Smooth muscle cell of the brain vasculature (primary cell): ENCODE results near the gene PIH1D1.
"Not testable (repeated sequence)": the region's sequence is repeated elsewhere in the genome, so short reads cannot be mapped to it uniquely, and the experiment has no call there.

Experiments
- DNase-seq: peaks from one replicate; pipeline ENCODE4 v3.0.0-alpha.2; 2012; ENCODE audit warnings: low read depth, low spot score

The PIH1D1 gene

GRCh38 chr19:49456326-49456725 lies 4.7 kb upstream of the PIH1D1 start:
- no peak for DNase-seq

GRCh38 chr19:49455773-49456172 lies 4.2 kb upstream of the PIH1D1 start:
- no peak for DNase-seq

- no peak for DNase-seq
Observed at GRCh38 chr19:49453757-49454240, 2.2 kb upstream of the PIH1D1 start.

DNA sequence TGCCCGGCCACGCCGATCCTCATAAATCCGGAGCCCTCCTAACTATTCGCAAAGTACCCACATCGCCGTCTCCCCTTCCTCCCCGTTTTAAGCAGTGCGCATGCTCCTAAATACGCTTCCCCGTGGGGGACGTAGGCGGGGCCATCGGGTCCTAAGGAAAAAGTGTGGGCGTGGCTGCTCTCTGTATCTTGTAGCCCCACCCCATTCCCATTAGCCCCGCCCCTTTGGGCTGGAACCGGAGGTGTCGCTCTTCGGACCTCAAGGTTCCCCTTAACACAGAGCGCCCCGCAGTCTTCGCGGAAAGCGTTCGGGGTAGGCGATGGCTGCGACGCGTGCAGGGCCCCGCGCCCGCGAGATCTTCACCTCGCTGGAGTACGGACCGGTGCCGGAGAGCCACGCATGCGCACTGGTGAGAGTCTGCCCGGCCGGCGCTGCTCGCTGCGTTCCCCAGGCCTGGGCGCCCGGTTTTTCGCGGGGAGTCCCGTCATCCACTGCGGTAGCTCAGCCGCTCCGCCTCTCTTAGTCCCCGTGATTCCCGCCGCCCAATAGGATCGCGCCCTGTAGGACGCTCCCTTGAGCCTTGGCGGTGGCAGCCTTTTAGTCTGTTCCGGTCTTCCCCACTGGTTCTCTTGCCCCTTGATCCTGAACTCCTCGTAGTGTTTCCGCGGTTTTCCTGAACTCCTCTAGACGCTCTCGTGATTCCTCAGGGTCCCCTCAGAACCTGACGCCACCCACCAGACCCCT lies 1.6 kb upstream of the PIH1D1 start, which contains the start of gene ALDH16A1:
ALDH16A1 (plus strand) TSS at position 213 of the 744 bp plus-strand sequence; CDS start at position 320, 107 bp downstream.
- DNase-seq = peak; percentile 95

- DNase-seq = no peak
Observed at GRCh38 chr19:49450405-49450804, 1.2 kb downstream of the PIH1D1 start.

GRCh38 chr19:49448432-49448786 lies 3.2 kb downstream of the PIH1D1 start:
- DNase-seq = no peak

GRCh38 chr19:49447485-49448431 lies 3.9 kb downstream of the PIH1D1 start:
- no peak for DNase-seq

- no peak for DNase-seq
Observed at GRCh38 chr19:49445997-49446396, 5.6 kb downstream of the PIH1D1 start.

GRCh38 chr19:49444100-49444700 lies 7.4 kb downstream of the PIH1D1 start:
- DNase-seq = not testable (repeated sequence)

DNA sequence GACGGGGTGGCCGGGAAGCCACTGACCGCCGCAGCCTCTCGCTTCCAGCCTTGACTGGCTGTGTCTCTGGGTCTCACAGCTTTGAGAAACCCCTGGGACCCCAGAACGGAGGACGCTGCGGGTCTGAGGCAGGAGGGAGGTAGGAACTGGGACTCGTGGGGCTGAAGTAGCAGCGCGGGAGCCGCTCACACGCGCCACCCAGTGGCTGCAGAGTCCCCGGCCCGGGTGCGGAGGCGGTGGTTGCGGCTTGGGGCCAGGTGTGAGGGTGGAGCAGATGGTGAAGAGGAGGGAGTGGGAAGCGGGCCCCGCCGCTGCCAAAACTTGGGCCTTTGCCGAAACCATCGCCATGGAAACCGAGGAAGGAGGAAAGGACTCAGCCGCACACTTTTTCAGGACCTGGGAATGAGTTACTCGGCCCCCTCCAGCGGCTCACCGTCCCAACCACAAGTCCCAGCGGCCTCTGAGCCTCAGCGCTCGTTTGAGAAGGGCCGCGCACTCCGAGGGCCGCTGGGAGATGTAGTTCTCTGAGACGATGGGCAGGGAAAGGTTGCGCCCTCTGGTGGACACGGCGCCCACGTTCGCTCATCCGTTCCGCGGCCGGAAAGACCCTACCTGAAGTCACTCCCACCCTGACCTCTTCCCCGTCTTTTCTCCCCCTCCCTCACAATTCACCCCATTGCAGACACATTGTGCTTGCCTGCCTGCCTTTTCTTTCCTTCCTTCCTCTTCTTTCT lies 8.1 kb downstream of the PIH1D1 start:
- peak; percentile 89 for DNase-seq

- peak; percentile 50 for DNase-seq
Observed at GRCh38 chr19:49442771-49443365, 8.7 kb downstream of the PIH1D1 start.

GRCh38 chr19:49442354-49442753 lies 9.3 kb downstream of the PIH1D1 start:
- DNase-seq = no peak

DNA sequence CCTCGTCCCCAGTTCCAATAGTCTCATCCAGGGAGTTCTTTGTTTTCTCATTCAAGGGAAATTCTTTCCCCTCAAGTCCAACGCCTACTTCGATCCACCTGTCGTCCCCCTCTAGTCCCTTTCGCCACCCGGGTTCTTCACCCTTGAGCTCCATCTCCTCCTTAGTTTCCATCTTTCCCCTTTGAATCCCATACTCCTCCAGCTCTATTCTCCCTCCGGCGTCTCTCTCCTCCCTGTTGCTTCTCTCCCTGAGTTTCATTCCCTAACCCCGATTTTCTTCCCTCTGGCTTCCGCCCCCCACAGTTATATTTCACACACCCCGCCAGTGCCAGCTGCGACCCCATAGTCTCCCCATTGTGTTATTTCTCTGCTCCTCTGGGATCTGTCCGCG lies 9.7 kb downstream of the PIH1D1 start:
- no peak for DNase-seq

DNA sequence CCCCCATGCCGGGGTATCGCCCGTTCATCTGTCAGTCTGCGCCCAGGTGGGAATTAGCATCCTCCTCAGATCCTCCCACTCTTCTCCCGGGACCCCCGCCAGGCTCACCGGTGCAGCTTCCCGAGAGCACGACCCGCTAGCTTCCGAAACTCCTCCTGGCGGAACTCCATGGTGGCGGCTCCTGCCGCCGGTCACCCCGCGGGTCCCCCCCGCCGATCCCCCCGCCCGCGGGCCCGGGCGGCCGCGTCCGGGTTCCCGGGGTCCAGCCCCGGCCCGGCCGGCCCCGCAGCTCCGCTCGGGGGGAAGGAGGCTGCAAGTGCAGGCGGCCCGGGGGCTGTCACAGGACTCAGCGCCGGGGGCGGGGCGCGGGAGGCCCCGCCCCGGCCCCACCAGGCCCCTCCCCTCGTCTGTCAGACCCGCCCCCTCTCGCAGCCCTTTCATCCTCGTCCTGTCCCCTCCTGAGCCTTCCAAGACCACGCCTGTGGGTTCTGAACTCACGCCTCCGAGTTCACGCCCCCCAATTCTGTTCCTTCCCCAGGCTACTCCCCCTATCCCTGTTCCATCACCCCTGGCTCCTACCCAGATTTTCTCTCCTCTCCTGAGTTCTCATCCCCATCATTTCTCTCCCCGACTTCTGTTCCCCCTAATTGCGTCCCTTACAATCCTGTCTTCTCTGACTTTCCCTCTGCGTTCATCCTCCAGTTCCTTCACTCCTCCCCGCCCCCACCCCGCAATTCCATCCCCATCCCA lies 10.2 kb downstream of the PIH1D1 start, which contains the start of gene SLC17A7:
SLC17A7 (minus strand) TSS at position 318 of the 750 bp plus-strand sequence; CDS start at position 170, 148 bp downstream.
- DNase-seq = no peak

GRCh38 chr19:49440439-49441209 lies 11.0 kb downstream of the PIH1D1 start:
- no peak for DNase-seq

DNA sequence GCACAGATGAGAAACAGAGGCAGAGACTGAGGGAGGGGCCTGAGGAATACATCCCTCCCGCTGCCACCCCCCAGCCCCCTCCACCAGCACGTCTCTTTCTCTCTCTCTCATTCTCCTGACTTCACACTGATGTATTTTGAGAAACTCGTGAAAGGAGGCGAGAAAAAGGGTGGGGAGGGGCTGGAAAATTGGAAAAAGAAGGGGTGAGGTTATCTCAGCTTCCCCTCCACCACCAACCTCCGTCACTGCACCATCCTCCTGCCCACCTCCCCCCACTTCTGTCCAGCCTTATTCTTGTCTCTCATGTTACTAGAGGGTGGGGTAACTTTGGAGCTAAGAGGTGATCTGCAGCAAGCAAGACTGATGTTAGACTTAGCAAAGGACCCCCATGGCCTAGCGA lies 11.8 kb downstream of the PIH1D1 start:
- DNase-seq = no peak

- no peak for DNase-seq
Observed at GRCh38 chr19:49438261-49438660, 13.4 kb downstream of the PIH1D1 start.

DNA sequence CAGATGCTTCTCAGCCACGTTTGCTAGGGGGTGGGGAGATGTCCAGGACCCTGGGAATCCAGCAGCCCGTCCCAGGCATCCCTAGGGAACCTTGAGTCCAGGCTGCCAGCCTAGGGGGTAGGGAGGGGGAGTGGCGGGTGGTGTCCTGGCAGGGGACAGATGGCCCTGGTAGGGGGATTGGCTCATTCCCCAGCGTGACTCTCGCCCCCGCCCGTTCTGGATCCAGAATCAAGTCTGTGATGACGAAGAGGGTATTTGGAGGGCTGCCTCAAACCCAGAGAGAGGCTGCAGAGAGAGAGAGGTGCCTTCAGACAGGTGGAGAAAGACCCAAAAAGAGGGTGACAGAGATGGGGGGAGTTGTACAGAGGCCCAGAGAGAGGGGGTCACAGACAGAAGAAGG lies 14.4 kb downstream of the PIH1D1 start:
- no peak for DNase-seq

- DNase-seq = no peak
Observed at GRCh38 chr19:49436381-49437017, 15.1 kb downstream of the PIH1D1 start.
